GM12875 (cell line): ENCODE data around the gene NRAP.

ENCODE experiments used
- H3K4me3 ChIP-seq: one replicate; pipeline ENCODE4 v1.5.1; 2011; ENCODE audit warnings: low read depth, low read length, control low read depth
- CTCF ChIP-seq: IDR thresholded peaks from 2 replicates; pipeline ENCODE4 v1.5.1; 2011; ENCODE audit warnings: low read depth, mild to moderate bottlenecking, control low read depth, inconsistent platforms, low read length, moderate library complexity, borderline replicate concordance; ENCODE audit not compliant: insufficient read depth

The NRAP gene

GRCh38 chr10:113681533-113682470 lies 18.0 kb upstream of the NRAP start:
- no peak for TF ChIP-seq CTCF
- no peak overlapping the region for H3K4me3 ChIP-seq

DNA sequence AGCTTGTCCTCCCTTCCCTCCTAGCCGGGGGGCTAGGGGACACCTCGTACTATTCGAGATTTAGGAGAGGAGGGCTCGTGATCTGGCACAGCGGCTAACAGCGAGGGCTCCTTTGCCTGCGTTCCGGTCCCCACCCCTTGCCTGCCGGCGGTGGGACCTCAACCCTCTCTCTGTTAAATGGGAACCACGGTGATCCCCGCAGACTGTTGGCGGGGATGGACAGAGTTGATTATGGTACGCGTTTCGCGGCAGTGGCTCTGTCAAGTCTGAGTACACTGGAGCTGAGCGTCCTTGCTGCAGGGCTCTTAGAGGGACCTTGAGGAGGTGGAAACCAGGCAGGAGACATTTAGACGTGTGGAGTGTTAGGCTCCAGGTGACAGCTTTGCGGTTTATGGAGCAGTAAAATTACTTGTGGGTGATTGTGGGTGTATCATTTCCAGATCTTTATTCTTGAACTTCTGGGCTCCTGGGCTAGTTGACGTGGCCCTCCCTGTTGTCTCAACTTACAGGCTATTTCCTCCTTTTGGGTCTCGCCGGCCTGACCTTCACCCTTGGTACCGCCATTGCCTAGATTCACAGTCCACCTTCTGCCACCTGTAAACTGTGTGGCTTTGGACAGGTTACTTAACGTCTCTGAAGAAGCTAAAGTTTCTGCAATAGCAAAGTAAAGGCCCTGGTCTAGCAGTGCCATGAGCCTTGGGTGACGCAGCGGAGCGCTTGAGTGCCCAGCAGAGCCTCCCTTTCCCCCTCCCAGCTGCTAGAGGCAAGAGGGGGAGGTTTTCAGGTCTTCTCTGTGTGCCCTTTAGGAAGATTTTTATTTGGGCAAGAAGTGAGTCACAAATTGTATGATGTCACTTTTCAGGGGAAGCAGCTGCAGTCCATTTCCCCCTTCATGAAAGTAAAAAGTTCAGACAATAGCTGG lies 16.6 kb upstream of the NRAP start:
- TF ChIP-seq CTCF, result no peak
- peak overlapping the region; percentile 98 for H3K4me3 ChIP-seq

GRCh38 chr10:113679463-113680189 lies 15.8 kb upstream of the NRAP start, which contains the start of gene CASP7:
Gene CASP7, plus strand, starts transcription at chr10:113679912. Its CDS starts 17,582 bp downstream, at chr10:113697494.
- TF ChIP-seq CTCF, result peak; percentile 42; the same call in 1 of the 2 replicates
- H3K4me3 ChIP-seq, result peak within 1 kb of the TSS; percentile 98

GRCh38 chr10:113666682-113667252 lies 2.9 kb upstream of the NRAP start:
- no peak for TF ChIP-seq CTCF
- no peak overlapping the region for H3K4me3 ChIP-seq

DNA sequence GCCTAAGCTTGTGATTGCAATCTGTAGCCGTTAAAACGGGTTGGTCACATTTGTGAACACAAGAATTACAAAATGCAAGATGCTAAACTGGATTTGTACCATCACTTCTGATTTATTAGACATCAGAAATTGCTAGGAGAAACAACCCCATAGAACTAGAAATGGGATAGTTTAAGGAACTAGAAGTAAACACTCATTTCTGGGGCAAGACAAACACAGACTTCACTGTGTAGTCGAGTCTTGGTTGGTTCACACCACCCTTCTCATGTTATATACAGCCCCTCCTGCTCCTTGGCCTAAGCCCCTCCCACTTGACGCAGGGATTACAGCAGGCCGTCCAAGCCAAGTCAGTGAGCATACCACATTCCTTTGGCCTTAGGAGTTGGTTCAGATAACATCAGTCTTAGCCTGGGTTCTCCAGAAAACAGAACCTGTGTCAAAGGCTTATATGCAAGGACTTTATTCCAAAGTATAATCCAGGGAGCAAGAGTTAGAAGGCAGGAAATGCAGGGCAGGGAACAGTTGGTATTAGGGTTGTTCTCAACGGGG lies 2.0 kb upstream of the NRAP start:
- no peak for TF ChIP-seq CTCF
- H3K4me3 ChIP-seq, result no peak overlapping the region

DNA sequence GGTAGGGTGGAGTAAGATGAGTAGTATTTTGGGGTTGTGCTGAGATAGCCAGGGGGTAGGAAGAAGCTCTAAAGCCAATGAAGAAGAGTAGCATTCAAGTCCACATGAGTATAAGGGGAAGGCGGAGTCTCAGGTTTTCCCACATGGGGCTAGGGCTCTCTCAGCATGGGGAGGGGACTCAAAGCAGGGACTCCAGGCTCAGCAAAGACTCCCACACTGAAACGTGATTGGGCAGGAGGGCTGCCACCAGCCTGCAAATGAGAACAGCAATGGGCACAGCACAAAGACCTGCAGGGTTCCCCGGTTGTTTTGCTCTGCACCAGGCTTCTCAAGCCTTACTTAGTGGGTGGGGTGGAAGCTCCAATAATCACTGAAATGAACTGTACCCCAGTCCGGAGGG lies 1.5 kb upstream of the NRAP start:
- no peak overlapping the region for H3K4me3 ChIP-seq
- no peak for TF ChIP-seq CTCF
